ENCODE results near the gene FASTK. TPM values are rescaled to one million over a fixed set of nuclear protein-coding genes. Genes with fewer than 3 reads are reported as not detected.

FASTK gene
- total RNA-seq, 1 donor from 2014 or later = 59.3 TPM

DNA sequence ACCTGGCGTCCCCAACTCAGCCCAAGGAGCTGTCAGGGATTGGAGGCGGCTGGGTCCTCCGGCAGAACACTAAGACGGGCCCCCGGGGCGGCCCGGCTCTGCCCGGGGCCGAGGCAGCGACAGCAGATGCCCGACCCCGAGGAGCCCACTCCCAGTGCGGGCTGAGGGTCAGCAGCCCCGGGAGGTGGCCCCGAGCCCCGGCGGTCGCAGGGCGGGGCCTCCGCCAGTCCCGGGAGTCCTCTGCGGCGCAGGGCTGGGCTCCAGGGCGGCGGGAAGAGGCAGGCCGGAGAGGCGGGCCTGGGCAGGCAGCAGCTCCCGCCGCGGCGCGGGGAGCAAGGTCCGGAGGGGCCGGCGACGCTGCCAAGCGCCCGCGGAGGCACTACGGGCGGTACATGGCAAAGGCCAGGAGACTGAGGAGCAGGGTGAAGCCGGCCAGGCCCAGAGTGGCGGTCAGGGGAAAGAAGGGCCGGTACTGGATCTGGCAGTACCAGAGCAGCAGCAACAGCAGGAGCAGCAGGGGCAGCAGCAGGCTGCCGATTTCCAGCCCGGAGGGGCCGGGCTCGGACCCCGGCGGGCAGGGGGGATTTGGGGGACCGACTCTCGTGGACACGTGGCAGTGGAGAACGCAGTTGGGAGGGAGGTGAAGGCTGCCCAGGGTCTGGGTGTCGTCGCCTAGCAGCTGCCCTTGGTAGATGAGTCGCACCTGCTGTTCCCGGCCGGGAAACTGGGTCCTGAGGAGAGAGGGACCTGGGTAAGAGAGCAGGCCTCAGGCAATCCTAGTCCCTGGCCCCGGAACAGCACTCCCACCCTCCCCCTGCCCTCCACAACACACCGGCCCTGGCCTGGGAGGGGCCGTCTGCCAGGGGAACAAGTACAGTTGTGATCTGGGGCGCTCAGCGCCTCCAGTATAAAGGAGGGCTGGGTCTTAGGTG, 827 bp upstream of the FASTK start:
- DNase-seq (ENCODE audit: low read depth) = no peak

GRCh38 chr7:151080067-151080521, 515 bp downstream of the FASTK start:
- no peak for DNase-seq (ENCODE audit: low read depth)

DNA sequence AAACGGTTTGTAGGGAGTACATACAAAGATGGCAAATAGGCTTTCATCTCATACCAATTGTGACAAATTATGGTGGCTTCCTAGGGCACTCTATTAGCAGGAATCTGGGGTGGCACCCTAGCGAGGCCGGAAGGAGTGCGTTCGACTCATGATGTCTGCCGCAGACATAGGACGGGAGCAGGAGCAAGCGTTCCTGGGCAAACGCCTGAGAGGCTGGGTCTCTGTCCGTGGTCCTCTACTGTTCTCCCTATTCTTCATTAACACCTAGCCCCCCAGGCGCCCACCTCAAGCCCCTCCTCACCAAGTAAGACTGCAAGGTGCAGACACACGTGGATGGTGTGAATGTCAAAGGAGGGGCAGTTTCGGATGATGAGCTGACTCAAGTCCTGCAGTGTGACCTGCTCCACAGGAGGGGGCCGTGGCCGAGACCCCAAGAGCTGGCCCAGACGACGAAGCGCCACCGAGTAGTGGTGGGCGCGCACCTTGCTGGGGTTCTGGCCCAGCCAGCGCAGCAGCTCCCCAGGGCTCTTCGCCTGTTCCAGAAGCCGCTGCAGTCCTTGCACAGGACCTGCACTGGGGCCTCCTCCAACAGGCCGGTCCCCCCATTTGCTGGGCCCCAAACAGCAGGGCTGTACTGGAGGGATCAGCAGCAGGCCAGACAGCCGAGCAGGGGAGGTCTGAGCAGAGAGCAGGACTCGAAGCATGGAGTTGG, 1.3 kb downstream of the FASTK start:
- no peak for DNase-seq (ENCODE audit: low read depth)

- DNase-seq (ENCODE audit: low read depth) = no peak
These were observed 2.2 kb downstream of the FASTK start for GRCh38 chr7:151078233-151079040.

GRCh38 chr7:151077705-151078232, 2.8 kb downstream of the FASTK start:
- DNase-seq (ENCODE audit: low read depth) = no peak

DNA sequence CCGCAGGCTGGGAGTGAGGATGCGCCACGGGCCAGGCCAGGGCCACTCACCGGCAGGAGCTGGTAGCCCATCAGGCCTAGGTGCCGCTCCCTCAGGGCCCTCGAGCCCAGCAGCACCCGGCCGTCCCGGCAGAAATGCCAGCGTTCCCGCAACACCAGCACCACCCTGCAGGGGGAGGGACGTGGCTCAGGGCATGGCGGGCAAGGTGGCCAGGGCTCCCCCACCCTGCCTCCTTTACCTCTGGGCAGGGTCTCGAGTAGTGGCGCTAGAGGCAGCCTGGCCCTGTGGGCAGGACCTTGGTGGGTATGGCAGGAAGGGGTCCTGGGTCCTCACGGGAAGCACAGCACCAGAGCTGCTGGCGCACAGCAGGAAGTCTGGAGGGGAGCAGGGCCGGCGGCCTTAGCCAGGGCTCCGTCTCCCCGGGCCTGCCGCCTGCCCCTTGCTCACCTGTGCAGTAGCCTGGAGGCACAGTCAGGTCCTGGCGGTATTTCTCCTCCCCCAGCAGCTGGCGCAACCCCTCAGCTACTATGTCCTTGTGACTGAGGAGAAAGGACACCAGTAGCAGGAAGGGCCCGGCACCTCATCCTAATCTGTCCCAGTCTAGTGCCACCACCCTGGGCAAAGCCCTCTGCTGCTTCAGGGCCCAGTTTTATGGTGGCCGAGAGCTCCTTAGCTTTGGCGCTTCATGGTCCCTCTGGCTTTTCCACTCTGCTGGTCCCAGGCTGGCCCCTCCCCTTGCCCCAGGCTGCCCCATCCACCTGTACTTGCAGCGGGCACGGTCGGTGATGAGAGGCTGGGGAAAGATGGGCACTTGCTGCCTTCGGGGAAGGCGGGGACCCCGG, 3.5 kb downstream of the FASTK start:
- DNase-seq (ENCODE audit: low read depth) = no peak

- no peak for DNase-seq (ENCODE audit: low read depth)
These were observed 4.6 kb downstream of the FASTK start for GRCh38 chr7:151075978-151076426.

- no peak for DNase-seq (ENCODE audit: low read depth)
These were observed 5.0 kb downstream of the FASTK start for GRCh38 chr7:151075662-151075971.

DNA sequence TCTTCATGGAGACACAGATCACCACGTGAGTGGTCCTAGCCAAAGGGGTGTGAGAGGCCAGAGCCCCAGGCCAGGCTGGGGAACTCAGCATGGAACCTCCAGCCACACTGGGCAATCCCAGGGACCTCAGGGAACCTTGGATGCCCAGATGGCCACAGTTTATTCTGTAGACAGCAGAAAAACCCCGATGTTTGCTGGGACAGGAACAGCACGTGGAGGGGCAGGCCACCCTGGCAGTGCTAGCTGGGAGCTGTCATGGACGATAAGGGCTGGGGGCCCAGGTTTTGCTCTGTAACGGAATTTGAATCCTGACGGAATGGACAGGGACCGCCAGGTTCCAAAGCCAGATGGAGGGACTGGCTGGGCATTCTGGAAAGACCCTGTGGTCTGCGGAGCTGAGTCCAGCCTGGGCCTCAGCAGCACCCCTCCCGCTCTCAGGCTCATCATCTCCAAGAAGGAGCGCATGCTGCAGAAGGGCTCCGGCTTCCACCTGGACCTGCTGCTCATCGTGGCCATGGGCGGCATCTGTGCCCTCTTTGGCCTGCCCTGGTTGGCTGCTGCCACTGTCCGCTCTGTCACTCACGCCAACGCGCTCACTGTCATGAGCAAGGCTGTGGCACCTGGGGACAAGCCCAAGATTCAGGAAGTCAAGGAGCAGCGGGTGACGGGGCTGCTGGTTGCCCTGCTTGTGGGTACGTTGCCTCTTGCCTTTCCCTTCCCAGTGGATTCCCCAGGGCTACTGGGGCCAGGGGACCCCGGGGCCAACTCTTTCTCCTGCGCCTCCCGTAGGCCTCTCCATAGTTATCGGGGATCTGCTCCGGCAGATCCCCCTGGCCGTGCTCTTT, 5.6 kb downstream of the FASTK start:
- DNase-seq (ENCODE audit: low read depth) = no peak

- DNase-seq (ENCODE audit: low read depth) = no peak
These were observed 6.6 kb downstream of the FASTK start for GRCh38 chr7:151073990-151074389.

GRCh38 chr7:151071032-151071866, 9.4 kb downstream of the FASTK start:
- no peak for DNase-seq (ENCODE audit: low read depth)

DNA sequence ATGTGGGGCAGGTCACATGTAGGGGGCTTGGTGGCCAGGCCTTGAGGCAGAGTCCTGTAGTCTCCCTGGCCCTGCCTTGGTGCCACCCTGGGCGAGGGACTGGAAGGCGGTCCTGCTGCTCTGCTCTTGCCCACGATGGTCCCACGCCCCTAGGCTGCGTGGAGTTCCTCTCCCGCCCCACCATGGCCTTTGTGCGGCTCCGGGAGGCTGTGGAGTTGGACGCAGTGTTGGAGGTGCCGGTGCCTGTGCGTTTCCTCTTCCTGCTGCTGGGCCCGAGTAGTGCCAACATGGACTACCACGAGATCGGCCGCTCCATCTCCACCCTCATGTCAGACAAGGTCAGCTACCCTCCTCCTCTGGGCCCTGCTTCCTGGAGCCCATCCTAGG, 10.0 kb downstream of the FASTK start:
- no peak for DNase-seq (ENCODE audit: low read depth)

- DNase-seq (ENCODE audit: low read depth) = no peak
These were observed 10.6 kb downstream of the FASTK start for GRCh38 chr7:151069841-151070573.

DNA sequence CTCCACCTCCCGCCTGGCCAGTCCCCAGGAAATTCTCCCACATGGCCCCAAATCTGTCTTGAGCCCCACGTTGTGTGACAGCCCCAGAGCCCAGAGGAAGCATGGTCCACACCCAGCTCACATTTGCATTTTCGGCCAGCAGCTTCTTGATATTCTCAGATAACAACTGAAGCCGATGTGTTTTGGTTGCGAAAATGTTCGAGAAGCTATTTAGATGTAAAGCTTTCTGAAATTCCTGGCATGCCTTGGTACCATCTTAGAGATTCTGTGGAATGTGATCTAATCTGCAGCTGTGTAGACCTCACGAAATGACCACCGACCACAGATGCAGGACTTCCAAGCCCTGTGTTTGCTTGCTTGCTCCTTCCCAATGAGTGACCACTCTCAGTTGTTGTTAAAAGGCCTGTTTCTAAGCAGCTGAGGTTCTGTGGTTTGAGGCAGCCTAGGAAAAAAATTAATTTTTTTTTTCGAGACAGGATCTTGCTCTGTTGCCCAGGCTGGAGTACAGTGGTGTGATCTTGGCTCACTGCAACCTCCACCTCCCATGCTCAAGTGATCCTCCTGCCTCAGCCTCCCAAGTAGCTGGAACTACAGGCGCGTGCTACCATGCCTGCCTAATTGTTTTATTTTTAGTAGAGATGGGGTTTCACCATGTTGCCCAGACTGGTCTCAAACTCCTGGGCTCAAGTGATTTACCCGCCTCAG, 12.4 kb downstream of the FASTK start:
- DNase-seq (ENCODE audit: low read depth) = no peak

- DNase-seq (ENCODE audit: low read depth) = no peak
These were observed 14.2 kb downstream of the FASTK start for GRCh38 chr7:151066273-151066974.

DNA sequence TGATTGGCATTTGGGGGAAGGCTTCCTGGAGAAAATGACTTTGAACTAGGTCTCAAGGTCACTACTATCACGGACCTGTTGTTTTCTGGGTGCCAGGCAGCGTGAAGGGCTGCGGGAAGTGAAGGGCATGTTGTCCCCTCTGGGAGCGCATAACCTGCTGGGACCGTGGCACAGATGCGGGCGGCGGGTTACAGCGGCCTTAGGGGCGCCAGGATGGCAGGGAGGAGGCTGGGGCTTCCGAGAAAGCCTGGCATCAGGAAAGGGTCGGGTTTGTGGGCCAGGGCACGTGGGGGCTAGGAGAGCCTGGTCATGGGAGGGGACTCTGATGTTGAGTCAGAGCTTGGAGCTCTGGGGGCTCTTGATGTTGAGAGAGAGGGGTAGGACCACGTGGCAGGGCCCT, 15.1 kb downstream of the FASTK start:
- DNase-seq (ENCODE audit: low read depth) = no peak

DNA sequence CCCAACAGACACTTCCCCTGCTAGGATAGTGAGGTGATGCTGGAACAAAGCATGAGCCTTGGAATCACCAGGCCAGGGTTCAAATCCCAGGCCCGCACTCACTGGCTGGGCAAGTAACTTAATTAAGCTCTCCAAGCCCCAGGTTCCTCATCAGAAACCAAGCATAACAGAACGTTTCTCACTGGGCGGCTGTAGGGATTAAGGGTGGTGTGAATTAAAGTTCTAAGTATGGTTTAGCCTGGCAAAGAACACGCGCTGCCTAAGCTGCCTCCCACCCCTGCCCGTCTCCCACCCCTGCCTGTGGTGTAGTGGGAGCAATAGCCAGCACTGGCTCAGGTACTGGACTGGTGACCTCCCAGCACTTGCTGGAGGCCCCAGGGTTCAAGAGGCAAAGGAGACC, 15.6 kb downstream of the FASTK start:
- DNase-seq (ENCODE audit: low read depth) = no peak
